ENCODE data around the gene GPRC5D. TPM values are rescaled to one million over a fixed set of nuclear protein-coding genes. Genes with fewer than 3 reads are reported as not detected.

The GPRC5D gene
- polyA plus RNA-seq, 3 donors: 0.49 TPM; not detected in 2

- no peak overlapping the region for H3K27ac ChIP-seq (ENCODE audit: low read depth in 1 of 2, low read length in 2 of 2)
- peak; percentile 57 for TF ChIP-seq CTCF (IDR thresholded peaks at IDR 0.05)
- DNase-seq: no peak
- no peaks in the 10 kb centered on the region for H3K9me3 ChIP-seq (replicated peaks in 1 of 2; ENCODE audit: control insufficient read depth in 1 of 2, insufficient read depth in 1 of 2, low read length in 2 of 2)
- peaks cover 46 to 57% of the 10 kb centered on the region in 2 donors for H3K36me3 Mint-ChIP-seq
- H3K4me3 ChIP-seq (replicated peaks in 1 of 3; ENCODE audit: low read depth in 2 of 3, low read length in 3 of 3): no peak overlapping the region
- H3K4me3 Mint-ChIP-seq: no peak overlapping the region
- intact Hi-C loops (cut with micrococcal nuclease): loop anchor here (5.0 to 10.0 kb wide), 2 partner anchors 66 to 69 kb away; no protein-coding TSS in a partner anchor
- no peaks in the 10 kb centered on the region for H3K4me1 Mint-ChIP-seq
- H3K9ac ChIP-seq (ENCODE audit: insufficient read depth, low read length, poor library complexity, severe bottlenecking): no peak overlapping the region
- no peaks in the 10 kb centered on the region for H3K79me2 ChIP-seq (ENCODE audit: insufficient read depth, low read length)
- peaks cover 63 to 95% of the 10 kb centered on the region in 2 donors for H3K36me3 ChIP-seq (replicated peaks in 1 of 2; ENCODE audit: control insufficient read depth in 1 of 2, insufficient read depth in 2 of 2, low read length in 2 of 2)
- H3K27ac Mint-ChIP-seq: no peak overlapping the region
- no peaks in the 10 kb centered on the region for H4K20me1 ChIP-seq (ENCODE audit: insufficient read depth, low read length)
- H2AFZ ChIP-seq (ENCODE audit: insufficient read depth, low read depth, low read length, poor library complexity, severe bottlenecking): no peak overlapping the region
- peaks cover 0 to 1% (median 0%) of the 10 kb centered on the region in 3 donors for H3K27me3 Mint-ChIP-seq (ENCODE audit: low read depth in 3 of 3)
- no peaks in the 10 kb centered on the region for H3K27me3 ChIP-seq (ENCODE audit: control insufficient read depth in 2 of 2, insufficient read depth in 2 of 2, low read length in 2 of 2)
- H3K4me2 ChIP-seq (replicated peaks; ENCODE audit: extremely low read depth, low read length, poor library complexity, severe bottlenecking): no peak overlapping the region
- 83% methylated on average over 1 of the region's 9 CpGs for WGBS (ENCODE audit: insufficient coverage)
- H3K9me3 Mint-ChIP-seq: no peaks in the 10 kb centered on the region
- no peaks in the 10 kb centered on the region for H3K4me1 ChIP-seq (ENCODE audit: control insufficient read depth in 1 of 2, insufficient read depth in 2 of 2, low read length in 2 of 2)
Observed at GRCh38 chr12:12983420-12984035, 31.6 kb upstream of the GPRC5D start.

GRCh38 chr12:12982331-12982730 is 30.4 kb upstream of the GPRC5D start:
- no peaks in the 10 kb centered on the region for H3K79me2 ChIP-seq (ENCODE audit: insufficient read depth, low read length)
- DNase-seq: no peak
- no peaks in the 10 kb centered on the region for H4K20me1 ChIP-seq (ENCODE audit: insufficient read depth, low read length)
- no CpG with 5 or more reads among the region's 2 CpGs for WGBS (ENCODE audit: insufficient coverage)
- no peaks in the 10 kb centered on the region for H3K4me1 Mint-ChIP-seq
- H3K4me3 Mint-ChIP-seq: no peak overlapping the region
- no peak overlapping the region for H3K27ac ChIP-seq (ENCODE audit: low read depth in 1 of 2, low read length in 2 of 2)
- H3K27me3 Mint-ChIP-seq (ENCODE audit: low read depth in 3 of 3): no peaks in the 10 kb centered on the region
- H3K9me3 Mint-ChIP-seq: no peaks in the 10 kb centered on the region
- H2AFZ ChIP-seq (ENCODE audit: insufficient read depth, low read depth, low read length, poor library complexity, severe bottlenecking): no peak overlapping the region
- no peak overlapping the region for H3K4me3 ChIP-seq (replicated peaks in 1 of 3; ENCODE audit: low read depth in 2 of 3, low read length in 3 of 3)
- H3K27ac Mint-ChIP-seq: no peak overlapping the region
- no peak overlapping the region for H3K9ac ChIP-seq (ENCODE audit: insufficient read depth, low read length, poor library complexity, severe bottlenecking)
- H3K36me3 ChIP-seq (replicated peaks in 1 of 2; ENCODE audit: control insufficient read depth in 1 of 2, insufficient read depth in 2 of 2, low read length in 2 of 2): peaks cover 55 to 92% of the 10 kb centered on the region in 2 donors
- intact Hi-C loops (cut with micrococcal nuclease): loop anchor here (5.0 to 10.0 kb wide), 2 partner anchors 65 to 68 kb away; no protein-coding TSS in a partner anchor
- H3K27me3 ChIP-seq (ENCODE audit: control insufficient read depth in 2 of 2, insufficient read depth in 2 of 2, low read length in 2 of 2): no peaks in the 10 kb centered on the region
- TF ChIP-seq CTCF (IDR thresholded peaks at IDR 0.05): no peak
- H3K36me3 Mint-ChIP-seq: peaks cover 42 to 47% of the 10 kb centered on the region in 2 donors
- no peaks in the 10 kb centered on the region for H3K4me1 ChIP-seq (ENCODE audit: control insufficient read depth in 1 of 2, insufficient read depth in 2 of 2, low read length in 2 of 2)
- H3K9me3 ChIP-seq (replicated peaks in 1 of 2; ENCODE audit: control insufficient read depth in 1 of 2, insufficient read depth in 1 of 2, low read length in 2 of 2): no peaks in the 10 kb centered on the region
- no peak overlapping the region for H3K4me2 ChIP-seq (replicated peaks; ENCODE audit: extremely low read depth, low read length, poor library complexity, severe bottlenecking)
